GM19240 (cell line): ENCODE data around the gene PDE1C.

ENCODE experiments used
- DNase-seq: peaks from one replicate; pipeline ENCODE4 v3.0.0; 2011; ENCODE audit warnings: low spot score; ENCODE audit not compliant: insufficient read length

The PDE1C gene

GRCh38 chr7:31995134-31995533 is 75.1 kb downstream of the PDE1C start:
- no peak for DNase-seq

- no peak for DNase-seq
These were observed 78.4 kb downstream of the PDE1C start for GRCh38 chr7:31991846-31992245.

- no peak for DNase-seq
These were observed 78.8 kb downstream of the PDE1C start for GRCh38 chr7:31991406-31991805.

- no peak for DNase-seq
These were observed 83.2 kb downstream of the PDE1C start for GRCh38 chr7:31986878-31987518.

- DNase-seq, result no peak
These were observed 87.2 kb downstream of the PDE1C start for GRCh38 chr7:31982962-31983361.

- no peak for DNase-seq
These were observed 88.3 kb downstream of the PDE1C start for GRCh38 chr7:31981874-31982390.

GRCh38 chr7:31979690-31980330 is 90.4 kb downstream of the PDE1C start:
- no peak for DNase-seq

GRCh38 chr7:31975546-31975945 is 94.7 kb downstream of the PDE1C start:
- no peak for DNase-seq

- DNase-seq, result no peak
These were observed 95.9 kb downstream of the PDE1C start for GRCh38 chr7:31974351-31974750.

- DNase-seq, result no peak
These were observed 99.0 kb downstream of the PDE1C start for GRCh38 chr7:31971049-31971667.

- DNase-seq, result no peak
These were observed 99.7 kb downstream of the PDE1C start for GRCh38 chr7:31970501-31970900.

GRCh38 chr7:31963569-31964175 is 106.5 kb downstream of the PDE1C start:
- no peak for DNase-seq

GRCh38 chr7:31962246-31962645 is 108.0 kb downstream of the PDE1C start:
- DNase-seq, result no peak

GRCh38 chr7:31958226-31958625 is 112.0 kb downstream of the PDE1C start:
- no peak for DNase-seq

- no peak for DNase-seq
These were observed 112.5 kb downstream of the PDE1C start for GRCh38 chr7:31957756-31958155.

GRCh38 chr7:31957090-31957720 is 113.0 kb downstream of the PDE1C start:
- no peak for DNase-seq

- DNase-seq, result no peak
These were observed 114.6 kb downstream of the PDE1C start for GRCh38 chr7:31955641-31956040.

- DNase-seq, result no peak
These were observed 115.2 kb downstream of the PDE1C start for GRCh38 chr7:31955021-31955420.

GRCh38 chr7:31954500-31954899 is 115.7 kb downstream of the PDE1C start:
- DNase-seq, result no peak

- DNase-seq, result no peak
These were observed 116.8 kb downstream of the PDE1C start for GRCh38 chr7:31953432-31953831.

- DNase-seq, result no peak
These were observed 120.0 kb downstream of the PDE1C start for GRCh38 chr7:31950091-31950755.
